GM23338 (cell line): ENCODE measurements around the gene PVALB.

Experiments
- CREB1 ChIP-seq: fragments of 250-450 bp; sonication (Bioruptor Pico); IDR thresholded peaks from 2 replicates; pipeline ENCODE4 v1.5.0; 2020; ENCODE audit warnings: low read depth, mild to moderate bottlenecking, moderate library complexity
- ETS1 ChIP-seq: IDR thresholded peaks from 2 replicates; pipeline ENCODE4 v1.6.1; 2016; ENCODE audit warnings: antibody characterized with exemption
- EZH2 ChIP-seq: fragments of 200-600 bp; sonication (generic); IDR thresholded peaks from one replicate; pipeline ENCODE4 v1.8.0; 2017; ENCODE audit warnings: antibody characterized with exemption, mild to moderate bottlenecking, low read depth; ENCODE audit not compliant: unreplicated experiment
- EZH2phosphoT487 ChIP-seq: fragments of 200-600 bp; sonication (generic); IDR thresholded peaks from one replicate; pipeline ENCODE4 v1.8.1; 2018; ENCODE audit warnings: antibody characterized with exemption; ENCODE audit not compliant: unreplicated experiment
- JUNB ChIP-seq: IDR thresholded peaks from one replicate; pipeline ENCODE4 v1.6.1; 2016; ENCODE audit warnings: antibody characterized with exemption; ENCODE audit not compliant: unreplicated experiment
- NANOG ChIP-seq: IDR thresholded peaks from 2 replicates; pipeline ENCODE4 v1.6.1; 2016; ENCODE audit warnings: antibody characterized with exemption, borderline replicate concordance
- POLR2AphosphoS5 ChIP-seq: IDR thresholded peaks from 2 replicates; pipeline ENCODE4 v1.6.1; 2016; ENCODE audit warnings: antibody characterized with exemption, low read depth
- STAT1 ChIP-seq: IDR thresholded peaks from one replicate; pipeline ENCODE4 v1.6.1; 2016; ENCODE audit warnings: antibody characterized with exemption; ENCODE audit not compliant: unreplicated experiment
- ZNF114 ChIP-seq: fragments of 250-450 bp; sonication (Bioruptor Pico); IDR thresholded peaks from 2 replicates; pipeline ENCODE4 v1.5.0; 2020; ENCODE audit warnings: mild to moderate bottlenecking, moderate library complexity
- ZNF331 ChIP-seq: fragments of 250-450 bp; sonication (Bioruptor Pico); IDR thresholded peaks from 2 replicates; pipeline ENCODE4 v1.5.0; 2020; ENCODE audit warnings: low read depth, mild to moderate bottlenecking, moderate library complexity
- ZNF462 ChIP-seq: fragments of 250-450 bp; sonication (Bioruptor Pico); IDR thresholded peaks from 2 replicates; pipeline ENCODE4 v1.5.0; 2020; ENCODE audit warnings: mild to moderate bottlenecking, moderate library complexity
- TF ChIP-seq, protein P1 (sequence below), 2 experiments: fragments of 200-600 bp in 1 of 2; sonication (generic) in 1 of 2; conservative IDR thresholded peaks; 2 replicates each; pipeline versions ENCODE4 v1.5.1 to v1.6.1; 2016 to 2017; ENCODE audit warnings: antibody characterized with exemption in 2 of 2, low read depth in 2 of 2, mild to moderate bottlenecking in 2 of 2, moderate library complexity in 1 of 2
- TF ChIP-seq, protein P2 (sequence below): IDR thresholded peaks from one replicate; pipeline ENCODE4 v1.6.1; 2018; ENCODE audit warnings: antibody characterized with exemption; ENCODE audit not compliant: unreplicated experiment

- TF ChIP-seq, protein P1, sequence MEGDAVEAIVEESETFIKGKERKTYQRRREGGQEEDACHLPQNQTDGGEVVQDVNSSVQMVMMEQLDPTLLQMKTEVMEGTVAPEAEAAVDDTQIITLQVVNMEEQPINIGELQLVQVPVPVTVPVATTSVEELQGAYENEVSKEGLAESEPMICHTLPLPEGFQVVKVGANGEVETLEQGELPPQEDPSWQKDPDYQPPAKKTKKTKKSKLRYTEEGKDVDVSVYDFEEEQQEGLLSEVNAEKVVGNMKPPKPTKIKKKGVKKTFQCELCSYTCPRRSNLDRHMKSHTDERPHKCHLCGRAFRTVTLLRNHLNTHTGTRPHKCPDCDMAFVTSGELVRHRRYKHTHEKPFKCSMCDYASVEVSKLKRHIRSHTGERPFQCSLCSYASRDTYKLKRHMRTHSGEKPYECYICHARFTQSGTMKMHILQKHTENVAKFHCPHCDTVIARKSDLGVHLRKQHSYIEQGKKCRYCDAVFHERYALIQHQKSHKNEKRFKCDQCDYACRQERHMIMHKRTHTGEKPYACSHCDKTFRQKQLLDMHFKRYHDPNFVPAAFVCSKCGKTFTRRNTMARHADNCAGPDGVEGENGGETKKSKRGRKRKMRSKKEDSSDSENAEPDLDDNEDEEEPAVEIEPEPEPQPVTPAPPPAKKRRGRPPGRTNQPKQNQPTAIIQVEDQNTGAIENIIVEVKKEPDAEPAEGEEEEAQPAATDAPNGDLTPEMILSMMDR (conservative IDR thresholded peaks at IDR 0.05; ENCODE audit: low read depth in 2 of 2) = no peak
- TF ChIP-seq EZH2 (no peak), EZH2phosphoT487 (no peak), CREB1 (CRISPR knock-in tag) (no peak), POLR2AphosphoS5 (no peak), ZNF114 (no peak), JUNB (no peak), ETS1 (no peak), STAT1 (no peak), NANOG (no peak), ZNF331 (no peak), ZNF462 (CRISPR knock-in tag) (no peak)
- TF ChIP-seq, protein P2, sequence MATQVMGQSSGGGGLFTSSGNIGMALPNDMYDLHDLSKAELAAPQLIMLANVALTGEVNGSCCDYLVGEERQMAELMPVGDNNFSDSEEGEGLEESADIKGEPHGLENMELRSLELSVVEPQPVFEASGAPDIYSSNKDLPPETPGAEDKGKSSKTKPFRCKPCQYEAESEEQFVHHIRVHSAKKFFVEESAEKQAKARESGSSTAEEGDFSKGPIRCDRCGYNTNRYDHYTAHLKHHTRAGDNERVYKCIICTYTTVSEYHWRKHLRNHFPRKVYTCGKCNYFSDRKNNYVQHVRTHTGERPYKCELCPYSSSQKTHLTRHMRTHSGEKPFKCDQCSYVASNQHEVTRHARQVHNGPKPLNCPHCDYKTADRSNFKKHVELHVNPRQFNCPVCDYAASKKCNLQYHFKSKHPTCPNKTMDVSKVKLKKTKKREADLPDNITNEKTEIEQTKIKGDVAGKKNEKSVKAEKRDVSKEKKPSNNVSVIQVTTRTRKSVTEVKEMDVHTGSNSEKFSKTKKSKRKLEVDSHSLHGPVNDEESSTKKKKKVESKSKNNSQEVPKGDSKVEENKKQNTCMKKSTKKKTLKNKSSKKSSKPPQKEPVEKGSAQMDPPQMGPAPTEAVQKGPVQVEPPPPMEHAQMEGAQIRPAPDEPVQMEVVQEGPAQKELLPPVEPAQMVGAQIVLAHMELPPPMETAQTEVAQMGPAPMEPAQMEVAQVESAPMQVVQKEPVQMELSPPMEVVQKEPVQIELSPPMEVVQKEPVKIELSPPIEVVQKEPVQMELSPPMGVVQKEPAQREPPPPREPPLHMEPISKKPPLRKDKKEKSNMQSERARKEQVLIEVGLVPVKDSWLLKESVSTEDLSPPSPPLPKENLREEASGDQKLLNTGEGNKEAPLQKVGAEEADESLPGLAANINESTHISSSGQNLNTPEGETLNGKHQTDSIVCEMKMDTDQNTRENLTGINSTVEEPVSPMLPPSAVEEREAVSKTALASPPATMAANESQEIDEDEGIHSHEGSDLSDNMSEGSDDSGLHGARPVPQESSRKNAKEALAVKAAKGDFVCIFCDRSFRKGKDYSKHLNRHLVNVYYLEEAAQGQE = no peak
Observed at GRCh38 chr22:36858156-36858555, 41.3 kb upstream of the PVALB start.
